ENCODE measurements around the gene CADPS.

Gene CADPS

GRCh38 chr3:62873761-62874710, 1.2 kb downstream of the CADPS start:
- DNase-seq (ENCODE audit: low read depth in 2 of 2): no peak

GRCh38 chr3:62873451-62873760, 1.8 kb downstream of the CADPS start:
- DNase-seq (ENCODE audit: low read depth in 2 of 2): no peak

DNA sequence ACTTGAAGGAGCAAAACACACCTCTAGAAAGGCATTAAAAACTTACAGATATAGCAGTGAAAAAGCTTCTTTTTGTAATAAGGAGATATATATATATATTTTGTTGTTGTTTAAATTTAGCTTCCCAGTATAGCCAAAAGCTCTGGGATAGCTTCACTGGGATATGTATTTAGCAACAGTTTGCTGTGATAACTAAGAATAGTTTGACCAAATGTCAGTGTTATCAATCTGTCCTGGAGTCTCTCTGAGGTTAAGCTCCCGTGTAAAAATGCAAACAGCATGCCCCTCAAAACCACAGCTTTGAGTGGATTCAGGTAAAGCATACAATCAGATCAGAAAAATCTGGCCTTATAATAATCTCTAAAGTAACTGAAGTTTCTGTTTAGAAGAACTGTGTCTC, 2.9 kb downstream of the CADPS start:
- no peak for DNase-seq (ENCODE audit: low read depth in 2 of 2)

- DNase-seq (ENCODE audit: low read depth in 2 of 2): no peak
These were observed 4.9 kb downstream of the CADPS start for GRCh38 chr3:62870321-62870720.

- no peak for DNase-seq (ENCODE audit: low read depth in 2 of 2)
These were observed 11.6 kb downstream of the CADPS start for GRCh38 chr3:62863648-62864047.

DNA sequence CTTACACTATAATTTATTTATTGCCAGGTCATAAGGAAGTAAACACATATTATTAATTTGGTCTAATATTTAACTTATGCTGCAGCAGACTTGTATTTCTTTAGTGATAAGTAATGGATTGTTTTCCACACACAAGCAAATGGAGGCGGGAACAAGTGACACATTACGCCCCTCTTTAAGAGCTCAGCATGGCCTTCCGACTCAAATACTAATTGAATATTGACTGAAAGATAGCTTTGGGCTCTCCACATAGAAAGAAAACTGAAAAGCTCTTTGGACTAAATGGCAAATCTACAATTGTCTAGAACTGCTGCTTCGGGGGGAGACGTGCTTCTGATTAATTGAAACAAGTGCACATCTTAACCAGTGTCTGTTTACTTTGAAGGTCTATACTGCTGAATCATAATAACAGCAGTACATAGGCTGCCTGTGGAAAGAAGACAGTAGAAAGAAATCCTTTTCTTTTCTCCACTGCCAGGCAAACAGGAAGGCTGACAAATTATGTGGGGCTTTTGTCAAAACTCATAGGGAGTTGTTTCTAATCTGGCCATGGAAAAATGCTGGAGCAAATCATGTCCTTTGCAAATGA, 15.9 kb downstream of the CADPS start:
- DNase-seq (ENCODE audit: low read depth in 2 of 2): no peak

- DNase-seq (ENCODE audit: low read depth in 2 of 2): no peak
These were observed 29.2 kb downstream of the CADPS start for GRCh38 chr3:62845996-62846395.

GRCh38 chr3:62843508-62843907, 31.7 kb downstream of the CADPS start:
- no peak for DNase-seq (ENCODE audit: low read depth in 2 of 2)

DNA sequence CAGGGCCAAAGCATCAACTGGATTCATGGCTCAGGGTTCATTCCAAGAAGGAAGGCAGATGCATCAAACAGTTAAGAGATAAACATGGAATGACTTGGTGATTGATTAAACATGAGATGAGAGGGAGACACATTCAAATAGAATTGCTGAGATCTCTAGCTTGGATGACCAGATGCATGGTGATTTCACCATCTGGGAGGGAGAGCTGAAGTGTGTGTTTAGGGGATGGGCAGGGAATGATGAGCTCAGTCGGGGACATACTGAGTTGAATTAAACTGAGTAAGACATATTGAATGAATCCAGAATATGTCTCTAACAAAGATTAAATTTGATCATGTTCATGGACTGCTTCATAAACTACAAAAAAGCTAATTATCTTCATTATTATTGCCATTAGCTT, 35.5 kb downstream of the CADPS start:
- DNase-seq (ENCODE audit: low read depth in 2 of 2): no peak

DNA sequence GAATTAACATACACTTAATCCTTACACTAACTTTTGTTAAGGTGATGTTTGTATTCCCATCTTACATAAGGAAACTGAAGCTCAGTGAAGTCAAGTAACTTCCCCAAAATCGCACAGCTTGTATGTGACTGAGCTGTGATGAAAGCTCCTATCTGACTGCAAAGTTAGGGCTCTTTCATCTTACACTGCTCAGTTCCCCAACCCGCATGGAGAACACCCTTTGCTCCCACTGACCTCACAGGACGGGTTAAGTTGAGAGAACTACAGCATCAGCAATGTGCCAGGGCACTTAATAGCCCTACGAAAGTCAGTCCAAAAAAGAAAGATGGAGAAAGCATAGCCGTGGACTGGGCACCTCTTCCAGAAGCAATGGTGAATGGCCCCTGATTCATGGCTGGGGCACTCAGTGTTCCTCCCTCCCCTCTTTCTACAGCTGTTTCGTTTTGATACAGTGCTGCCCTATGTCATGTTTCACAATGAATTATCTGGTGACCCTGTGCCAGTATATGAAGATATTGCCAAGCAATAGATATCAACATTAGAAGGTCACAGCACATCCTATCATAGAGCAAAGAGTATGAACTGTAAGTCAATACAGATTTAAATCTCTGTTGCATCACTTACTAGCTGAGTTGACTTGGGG, 38.0 kb downstream of the CADPS start:
- DNase-seq (ENCODE audit: low read depth in 2 of 2): no peak

DNA sequence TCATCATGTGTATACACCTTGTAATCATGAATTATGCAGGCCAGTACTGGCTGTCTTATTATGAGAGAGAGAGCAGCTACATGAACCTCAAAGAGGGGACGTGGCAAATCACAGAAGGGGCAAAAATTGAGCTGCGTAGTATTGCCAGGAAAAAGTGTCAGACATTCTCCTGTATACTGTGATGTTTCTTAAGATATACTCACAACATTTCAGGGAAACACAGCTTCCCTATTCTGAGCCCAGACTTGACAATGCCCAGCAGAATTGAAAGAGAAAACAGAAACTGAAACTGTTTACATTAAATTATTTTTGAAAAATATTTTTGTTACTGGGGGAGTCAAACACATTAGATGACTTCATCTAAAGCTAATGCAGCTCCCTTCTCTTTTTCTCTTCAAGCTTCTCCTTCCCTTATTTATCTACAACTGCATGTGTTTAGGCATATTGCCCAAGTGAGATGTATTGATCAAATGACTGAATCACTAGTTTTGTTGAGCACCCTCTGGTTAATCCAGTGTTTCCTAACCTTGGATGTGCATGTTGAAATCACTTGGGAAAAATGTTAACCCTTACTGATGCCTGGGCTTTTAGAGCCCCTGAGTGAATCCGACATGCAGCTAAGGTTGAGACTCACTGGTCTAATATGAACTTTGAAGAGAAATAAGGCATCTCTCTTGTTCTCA, 39.5 kb downstream of the CADPS start:
- no peak for DNase-seq (ENCODE audit: low read depth in 2 of 2)

- no peak for DNase-seq (ENCODE audit: low read depth in 2 of 2)
These were observed 41.7 kb downstream of the CADPS start for GRCh38 chr3:62833538-62833937.

DNA sequence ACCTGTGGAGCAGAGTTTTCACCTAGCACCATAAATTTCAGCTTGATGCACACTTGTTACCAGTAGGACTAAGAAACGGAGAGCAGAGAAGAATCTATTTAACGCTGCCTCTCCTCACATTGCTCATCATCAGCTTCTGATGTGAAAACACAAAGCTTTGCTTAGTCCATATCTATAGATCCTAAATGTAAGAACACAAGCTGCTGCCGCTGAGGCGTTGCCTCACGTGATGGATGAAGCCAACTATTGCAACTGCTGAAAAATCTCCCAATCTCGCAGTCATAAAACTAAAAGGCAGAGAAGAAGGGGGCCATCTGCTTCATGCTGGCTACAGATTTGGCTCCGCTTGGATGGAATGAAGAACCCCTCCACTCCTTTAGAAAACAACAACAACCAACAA, 42.7 kb downstream of the CADPS start:
- no peak for DNase-seq (ENCODE audit: low read depth in 2 of 2)

GRCh38 chr3:62830727-62831322, 44.4 kb downstream of the CADPS start:
- no peak for DNase-seq (ENCODE audit: low read depth in 2 of 2)

GRCh38 chr3:62827550-62827949, 47.7 kb downstream of the CADPS start:
- no peak for DNase-seq (ENCODE audit: low read depth in 2 of 2)

DNA sequence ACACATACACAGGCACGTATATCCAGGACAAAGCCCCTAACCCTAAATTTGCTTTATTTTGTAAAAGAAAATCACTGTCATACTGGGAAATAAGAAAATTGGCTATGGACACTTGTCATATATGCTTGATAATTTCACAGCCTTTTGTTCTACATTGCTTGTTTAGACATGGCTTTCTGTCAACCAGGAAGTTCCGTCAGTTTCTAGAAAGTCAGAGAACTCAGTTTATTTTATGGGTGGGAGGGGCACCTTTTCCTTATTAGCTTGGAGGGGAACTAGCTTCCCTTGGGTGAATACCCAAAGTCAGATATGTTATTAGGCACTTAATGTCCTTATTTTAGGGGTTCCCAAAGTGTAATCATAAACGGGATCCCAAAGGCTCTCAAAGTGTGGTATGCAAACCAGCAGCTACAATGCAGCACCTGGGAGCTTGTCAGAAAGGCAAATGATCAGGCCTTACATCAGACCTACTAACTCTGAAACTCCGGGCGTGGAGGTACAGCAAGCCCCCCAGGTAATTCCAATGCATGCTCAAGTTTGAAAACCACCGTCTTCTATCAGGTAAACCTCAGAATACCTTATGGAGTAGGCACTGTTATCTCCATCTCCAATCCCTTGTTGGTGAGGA, 50.1 kb downstream of the CADPS start:
- DNase-seq (ENCODE audit: low read depth in 2 of 2): no peak

GRCh38 chr3:62823461-62824050, 51.7 kb downstream of the CADPS start:
- DNase-seq (ENCODE audit: low read depth in 2 of 2): no peak

DNA sequence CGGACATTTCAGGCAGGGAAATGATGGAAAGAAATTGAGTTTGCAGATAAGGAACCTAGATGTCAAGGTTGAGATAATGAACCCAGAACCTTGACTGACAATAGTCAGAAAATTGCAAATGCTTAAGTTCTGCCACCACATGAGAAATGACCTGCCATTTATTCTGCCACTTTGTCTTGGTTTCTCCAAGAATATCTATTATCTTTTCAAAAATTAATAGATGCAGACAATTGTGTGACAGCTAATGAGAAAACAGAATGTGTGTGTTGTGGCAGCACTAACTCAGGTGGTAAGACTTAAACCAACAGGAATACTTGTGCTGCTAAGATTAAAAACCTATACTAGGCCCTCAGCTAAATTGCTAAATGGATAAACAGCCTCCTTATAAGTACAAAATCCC, 52.3 kb downstream of the CADPS start:
- DNase-seq (ENCODE audit: low read depth in 2 of 2): no peak

- DNase-seq (ENCODE audit: low read depth in 2 of 2): no peak
These were observed 56.9 kb downstream of the CADPS start for GRCh38 chr3:62818347-62818746.

DNA sequence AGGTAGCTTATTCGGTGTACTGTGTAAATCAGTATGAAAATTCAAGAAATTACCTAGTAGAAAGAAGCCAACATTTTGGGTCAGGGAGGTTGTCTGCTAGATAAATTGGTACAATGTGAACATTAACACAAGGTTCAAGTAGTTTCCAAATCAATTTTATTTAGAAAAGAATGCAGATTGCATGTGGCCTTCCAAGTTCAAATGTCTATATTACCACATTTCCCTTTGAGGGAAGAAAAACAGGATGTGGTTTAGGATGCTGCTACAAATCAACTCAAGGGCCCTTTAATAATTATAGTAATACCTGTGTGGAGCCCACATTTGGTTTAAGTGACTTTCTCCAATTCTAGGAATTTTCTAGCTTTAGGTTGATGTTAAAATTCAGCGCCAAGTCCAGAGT, 57.5 kb downstream of the CADPS start:
- DNase-seq (ENCODE audit: low read depth in 2 of 2): no peak

DNA sequence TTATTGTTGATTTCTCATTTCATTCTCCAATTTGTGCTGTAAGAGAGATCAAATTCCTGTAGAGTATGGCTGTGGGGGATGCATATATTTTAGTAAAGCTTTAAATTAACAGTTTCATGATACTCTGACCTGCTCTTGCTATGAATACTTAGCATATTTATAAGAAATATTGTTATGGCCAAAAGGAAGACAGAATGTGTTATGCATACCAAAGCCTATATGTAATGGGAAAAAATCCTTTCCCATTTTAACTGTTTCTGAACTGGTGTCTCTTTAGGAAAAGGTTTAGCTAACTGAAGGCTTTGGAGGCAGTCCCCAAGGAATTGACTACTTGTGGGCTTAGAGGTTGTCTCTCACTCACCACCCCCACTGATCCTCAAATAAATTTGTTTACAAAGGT, 59.2 kb downstream of the CADPS start:
- DNase-seq (ENCODE audit: low read depth in 2 of 2): no peak

Measured in stimulated activated CD4-positive, alpha-beta T cell treated with anti-CD3 and anti-CD28 coated beads, Interleukin-1b, Interleukin-23, amount 100 ng/mL, for 1 hour (primary cell).